Measurements from ENCODE around the gene KCNK4. TPM values are rescaled to one million over a fixed set of nuclear protein-coding genes. Genes with fewer than 3 reads are reported as not detected.
A peak's percentile ranks its signal among the peaks of the same experiment; 100 is the strongest.

KCNK4 gene
- total and polyA plus RNA-seq, 2 of the 13 experiments (the other 11 are each of a cell fraction or from before 2014, with no cell fraction given) = not detected

GRCh38 chr11:64331569-64332371, 40.7 kb downstream of the KCNK4 start (continued):
- no peak for TF ChIP-seq ZNF574 (CRISPR knock-in tag; IDR thresholded peaks at IDR 0.05)
- TF ChIP-seq ZNF543 (CRISPR knock-in tag; IDR thresholded peaks at IDR 0.05) = no peak
- no peak for TF ChIP-seq KAT7 (CRISPR knock-in tag; IDR thresholded peaks at IDR 0.05; ENCODE audit: borderline replicate concordance)
- TF ChIP-seq GFI1 (CRISPR knock-in tag; IDR thresholded peaks at IDR 0.05; ENCODE audit: borderline replicate concordance) = no peak
- no peak for TF ChIP-seq ZBTB21 (CRISPR knock-in tag; IDR thresholded peaks at IDR 0.05)
- TF ChIP-seq ZNF343 (CRISPR knock-in tag; IDR thresholded peaks at IDR 0.05) = no peak
- TF ChIP-seq RFXANK (CRISPR knock-in tag; IDR thresholded peaks at IDR 0.05) = no peak
- TF ChIP-seq ZBTB3 (CRISPR knock-in tag; IDR thresholded peaks at IDR 0.05; ENCODE audit: borderline replicate concordance, low read depth) = no peak
- no peak for TF ChIP-seq RFX5 (IDR thresholded peaks at IDR 0.05; ENCODE audit: low read depth, low read length)
- no peak for TF ChIP-seq NCOA1 (CRISPR knock-in tag; IDR thresholded peaks at IDR 0.05)
- TF ChIP-seq MLX (CRISPR knock-in tag; IDR thresholded peaks at IDR 0.05) = no peak
- no peak for TF ChIP-seq MXI1 (IDR thresholded peaks at IDR 0.05; ENCODE audit: borderline replicate concordance, low read depth, low read length)
- TF ChIP-seq MATR3 (CRISPR knock-in tag; IDR thresholded peaks at IDR 0.05) = no peak
- no peak for TF ChIP-seq ZNF570 (CRISPR knock-in tag; IDR thresholded peaks at IDR 0.05; ENCODE audit: borderline replicate concordance)
- TF ChIP-seq XRCC5 (optimal IDR thresholded peaks at IDR 0.05; ENCODE audit: low read length) = peak; percentile 82
- no peak for TF ChIP-seq TFAP4 (IDR thresholded peaks at IDR 0.05; ENCODE audit: borderline replicate concordance, low read depth)
- no peak for TF ChIP-seq ZNF276 (CRISPR knock-in tag; IDR thresholded peaks at IDR 0.05; ENCODE audit: low read depth)
- TF ChIP-seq CTCF (CRISPR knock-in tag; IDR thresholded peaks at IDR 0.05) = peak; percentile 79
- no peak for TF ChIP-seq KLF13 (CRISPR knock-in tag; IDR thresholded peaks at IDR 0.05)
- 0 out of 2 replicates have a peak, but pooled peaks have one; percentile 32 for TF ChIP-seq NONO (IDR thresholded peaks at IDR 0.05)
- TF ChIP-seq NONO (CRISPR knock-in tag; conservative IDR thresholded peaks at IDR 0.05) = no peak
- TF ChIP-seq ZMYM2 (CRISPR knock-in tag; IDR thresholded peaks at IDR 0.05) = no peak
- TF ChIP-seq ZNF143 (CRISPR knock-in tag; IDR thresholded peaks at IDR 0.05) = no peak

Measured in HepG2 (cell line).